ENCODE data around the gene SLC35F1. TPM values are rescaled to one million over a fixed set of nuclear protein-coding genes. Genes with fewer than 3 reads are reported as not detected.

The SLC35F1 gene
- total RNA-seq, 1 donor from 2014 or later, result not detected

DNA sequence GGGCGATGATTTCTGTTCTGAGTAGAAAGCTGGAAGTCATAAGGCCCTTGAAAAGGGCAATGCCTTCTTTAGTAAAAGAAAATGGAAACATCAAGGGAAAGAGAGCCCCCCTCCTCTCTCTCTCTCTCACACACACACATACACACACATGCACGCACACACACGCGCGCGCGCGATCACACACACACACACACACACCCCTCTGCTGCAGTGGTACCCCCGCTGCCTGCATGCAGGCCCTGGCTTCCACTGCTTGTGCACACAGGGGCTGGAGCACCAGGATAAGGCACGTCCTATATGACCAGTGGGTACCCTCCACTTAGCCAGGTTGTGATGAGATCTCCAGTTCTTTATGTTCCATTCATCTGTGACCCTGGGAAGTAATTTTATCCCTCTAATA is 300.9 kb downstream of the SLC35F1 start:
- CTCF ChIA-PET, result no interaction called here
- TF ChIP-seq, protein P1, sequence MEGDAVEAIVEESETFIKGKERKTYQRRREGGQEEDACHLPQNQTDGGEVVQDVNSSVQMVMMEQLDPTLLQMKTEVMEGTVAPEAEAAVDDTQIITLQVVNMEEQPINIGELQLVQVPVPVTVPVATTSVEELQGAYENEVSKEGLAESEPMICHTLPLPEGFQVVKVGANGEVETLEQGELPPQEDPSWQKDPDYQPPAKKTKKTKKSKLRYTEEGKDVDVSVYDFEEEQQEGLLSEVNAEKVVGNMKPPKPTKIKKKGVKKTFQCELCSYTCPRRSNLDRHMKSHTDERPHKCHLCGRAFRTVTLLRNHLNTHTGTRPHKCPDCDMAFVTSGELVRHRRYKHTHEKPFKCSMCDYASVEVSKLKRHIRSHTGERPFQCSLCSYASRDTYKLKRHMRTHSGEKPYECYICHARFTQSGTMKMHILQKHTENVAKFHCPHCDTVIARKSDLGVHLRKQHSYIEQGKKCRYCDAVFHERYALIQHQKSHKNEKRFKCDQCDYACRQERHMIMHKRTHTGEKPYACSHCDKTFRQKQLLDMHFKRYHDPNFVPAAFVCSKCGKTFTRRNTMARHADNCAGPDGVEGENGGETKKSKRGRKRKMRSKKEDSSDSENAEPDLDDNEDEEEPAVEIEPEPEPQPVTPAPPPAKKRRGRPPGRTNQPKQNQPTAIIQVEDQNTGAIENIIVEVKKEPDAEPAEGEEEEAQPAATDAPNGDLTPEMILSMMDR (IDR thresholded peaks at IDR 0.05), result no peak
- intact Hi-C loops (cut with micrococcal nuclease), result no loop called here
- no peak for ATAC-seq (ENCODE audit: low read depth)
- no peak for DNase-seq
- H3K9me3 Mint-ChIP-seq, result no peaks in the 10 kb centered on the region
- H3K4me1 Mint-ChIP-seq, result no peaks in the 10 kb centered on the region
- H3K36me3 Mint-ChIP-seq (ENCODE audit: low read depth), result no peaks in the 10 kb centered on the region
- H3K4me3 Mint-ChIP-seq, result no peak overlapping the region
- no peak overlapping the region for H3K27ac Mint-ChIP-seq
- POLR2A ChIA-PET, result no interaction called here
- H3K27me3 Mint-ChIP-seq, result no peaks in the 10 kb centered on the region

DNA sequence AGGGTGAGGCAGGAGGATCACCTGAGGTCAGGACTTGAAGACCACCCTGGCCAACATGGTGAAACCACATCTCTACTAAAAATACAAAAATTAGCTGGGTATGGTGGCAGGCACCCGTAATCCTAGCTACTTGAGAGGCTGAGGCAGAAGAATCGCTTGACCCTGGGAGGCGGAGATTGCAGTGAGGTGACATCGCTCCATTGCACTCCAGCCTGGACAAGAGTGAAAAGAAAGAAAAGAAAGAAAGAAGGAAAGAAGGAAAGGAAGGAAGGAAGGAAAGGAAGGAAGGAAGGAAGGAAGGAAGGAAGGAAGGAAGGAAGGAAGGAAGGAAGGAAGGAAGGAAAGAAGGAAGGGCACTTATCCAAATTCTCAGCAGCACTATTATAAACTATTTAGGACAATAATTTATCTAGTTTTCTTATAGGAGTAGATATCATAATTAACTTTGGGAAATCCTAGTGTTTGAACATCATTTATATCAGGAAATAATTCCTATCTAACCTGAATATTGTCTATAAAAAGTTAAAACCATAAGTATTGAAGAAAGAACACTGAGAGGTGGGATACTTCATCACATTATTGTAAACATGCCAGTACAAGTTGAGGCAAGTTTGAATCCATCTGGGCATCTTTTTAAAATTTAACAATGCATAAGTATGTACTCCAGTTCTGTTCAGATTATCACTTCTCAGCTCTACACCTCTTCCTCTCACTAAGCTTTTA is 305.5 kb downstream of the SLC35F1 start:
- POLR2A ChIA-PET, result no interaction called here

DNA sequence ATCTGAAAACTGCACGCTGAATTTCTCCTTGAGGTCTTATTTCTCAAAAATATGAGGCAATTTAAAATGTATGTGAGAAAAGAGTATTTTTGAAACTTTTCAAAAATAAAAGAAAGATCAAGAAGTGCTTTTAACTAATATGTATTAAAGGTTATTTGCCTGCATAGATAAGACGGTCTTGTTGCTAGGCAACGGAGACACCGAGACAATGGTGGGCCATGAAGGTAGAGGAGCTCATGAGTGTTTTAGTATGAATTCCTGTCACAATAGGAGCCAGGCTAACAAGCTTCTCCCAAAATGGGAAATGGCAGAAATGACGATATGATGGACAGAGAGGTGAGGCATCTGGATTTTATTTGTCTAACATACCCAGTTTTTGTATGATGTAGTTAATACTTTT is 308.2 kb downstream of the SLC35F1 start:
- H3K4me1 Mint-ChIP-seq, result no peaks in the 10 kb centered on the region
- H3K27ac Mint-ChIP-seq, result no peak overlapping the region
- TF ChIP-seq, protein P1 (IDR thresholded peaks at IDR 0.05), result no peak
- CTCF ChIA-PET, result no interaction called here
- DNase-seq, result no peak
- no peak for ATAC-seq (ENCODE audit: low read depth)
- no peak overlapping the region for H3K4me3 Mint-ChIP-seq
- intact Hi-C loops (cut with micrococcal nuclease), result no loop called here
- H3K9me3 Mint-ChIP-seq, result no peaks in the 10 kb centered on the region
- POLR2A ChIA-PET, result no interaction called here
- no peaks in the 10 kb centered on the region for H3K36me3 Mint-ChIP-seq (ENCODE audit: low read depth)
- H3K27me3 Mint-ChIP-seq, result no peaks in the 10 kb centered on the region

More for the DNA sequence above, 305.5 kb downstream of the SLC35F1 start:
- Mint-ChIP-seq H3K9me3 (no peaks in the 10 kb centered on the region), H3K4me3 (no peak overlapping the region), H3K36me3 (ENCODE audit: low read depth) (no peaks in the 10 kb centered on the region), H3K4me1 (no peaks in the 10 kb centered on the region), H3K27me3 (no peaks in the 10 kb centered on the region), H3K27ac (no peak overlapping the region)
- intact Hi-C loops (cut with micrococcal nuclease), result no loop called here
- no peak for DNase-seq
- CTCF ChIA-PET, result no interaction called here
- ATAC-seq (ENCODE audit: low read depth), result no peak
- TF ChIP-seq, protein P1 (IDR thresholded peaks at IDR 0.05), result no peak

GRCh38 chr6:118216751-118217150 is 309.7 kb downstream of the SLC35F1 start:
- TF ChIP-seq, protein P1 (IDR thresholded peaks at IDR 0.05), result no peak
- H3K27me3 Mint-ChIP-seq, result no peaks in the 10 kb centered on the region
- intact Hi-C loops (cut with micrococcal nuclease), result no loop called here

DNA sequence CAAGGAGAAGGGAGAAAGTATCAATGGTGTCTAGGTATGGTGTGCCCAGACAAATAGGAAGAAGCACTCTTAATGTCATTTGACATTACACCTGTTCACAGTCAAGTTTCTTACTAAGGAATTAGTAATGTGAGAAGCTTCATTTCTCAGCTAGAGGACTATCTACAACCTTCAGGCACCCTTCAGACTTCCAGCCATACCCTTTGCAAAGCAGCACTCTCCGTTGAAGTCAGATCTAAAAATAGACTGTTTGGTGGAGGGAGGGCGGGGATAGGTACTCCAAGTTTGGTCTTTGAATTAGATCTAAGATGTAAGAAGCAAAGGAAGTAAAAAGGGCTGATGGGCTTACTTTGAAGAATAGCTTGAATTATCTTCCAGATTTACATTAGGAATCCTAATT is 311.1 kb downstream of the SLC35F1 start:
- Mint-ChIP-seq H3K27me3 (peaks cover 1% of the 10 kb centered on the region), H3K27ac (no peak overlapping the region), H3K9me3 (no peaks in the 10 kb centered on the region), H3K36me3 (ENCODE audit: low read depth) (no peaks in the 10 kb centered on the region), H3K4me3 (no peak overlapping the region), H3K4me1 (no peaks in the 10 kb centered on the region)
- ChIA-PET POLR2A (no interaction called here), CTCF (no interaction called here)
- DNase-seq, result no peak
- no peak for ATAC-seq (ENCODE audit: low read depth)
- TF ChIP-seq, protein P1 (IDR thresholded peaks at IDR 0.05), result no peak
- intact Hi-C loops (cut with micrococcal nuclease), result no loop called here

More at GRCh38 chr6:118216751-118217150, 309.7 kb downstream of the SLC35F1 start:
- ChIA-PET CTCF (no interaction called here), POLR2A (no interaction called here)
- no peaks in the 10 kb centered on the region for H3K4me1 Mint-ChIP-seq
- DNase-seq (no peak), ATAC-seq (ENCODE audit: low read depth) (no peak)
- no peaks in the 10 kb centered on the region for H3K9me3 Mint-ChIP-seq
- no peaks in the 10 kb centered on the region for H3K36me3 Mint-ChIP-seq (ENCODE audit: low read depth)
- no peak overlapping the region for H3K27ac Mint-ChIP-seq
- H3K4me3 Mint-ChIP-seq, result no peak overlapping the region

Data from activated B cell treated with CpG ODN at 0.5 μM for 24 hours (primary cell).